NCI-H82 treated with DMSO at 0.1 percent for 48 hours (cell line): Measurements from ENCODE around the gene AFMID.

Experiments used
- DNase-seq: peaks from one replicate; lab custom pipeline; 2025; ENCODE audit not compliant: unreplicated experiment; lab: John Stamatoyannopoulos, UW

The AFMID gene

GRCh38 chr17:78179372-78179771 is 7.8 kb upstream of the AFMID start:
- DNase-seq, result no peak

GRCh38 chr17:78180083-78180482 is 7.1 kb upstream of the AFMID start:
- DNase-seq, result no peak

GRCh38 chr17:78180508-78180907 is 6.7 kb upstream of the AFMID start:
- DNase-seq, result no peak

GRCh38 chr17:78182504-78182903 is 4.7 kb upstream of the AFMID start:
- DNase-seq, result no peak

GRCh38 chr17:78183916-78184315 is 3.2 kb upstream of the AFMID start:
- DNase-seq, result no peak

- no peak for DNase-seq
Measured at GRCh38 chr17:78184351-78184750, 2.8 kb upstream of the AFMID start.

- no peak for DNase-seq
Measured at GRCh38 chr17:78184868-78185267, 2.3 kb upstream of the AFMID start.

GRCh38 chr17:78185981-78186691 is 1.0 kb upstream of the AFMID start:
- no peak for DNase-seq

GRCh38 chr17:78196716-78197115 is 9.6 kb downstream of the AFMID start:
- DNase-seq, result no peak

GRCh38 chr17:78197147-78197832 is 10.1 kb downstream of the AFMID start:
- no peak for DNase-seq

GRCh38 chr17:78200451-78200850 is 13.3 kb downstream of the AFMID start:
- no peak for DNase-seq

GRCh38 chr17:78202666-78203065 is 15.5 kb downstream of the AFMID start:
- DNase-seq, result no peak

- no peak for DNase-seq
Measured at GRCh38 chr17:78204387-78205123, 17.4 kb downstream of the AFMID start.

GRCh38 chr17:78205124-78205775 is 18.1 kb downstream of the AFMID start:
- no peak for DNase-seq

GRCh38 chr17:78206298-78206697 is 19.1 kb downstream of the AFMID start:
- no peak for DNase-seq

GRCh38 chr17:78208486-78208885 is 21.3 kb downstream of the AFMID start:
- DNase-seq, result no peak

- DNase-seq, result no peak
Measured at GRCh38 chr17:78210111-78210510, 22.9 kb downstream of the AFMID start.

GRCh38 chr17:78211032-78211431 is 23.9 kb downstream of the AFMID start:
- DNase-seq, result no peak

GRCh38 chr17:78214016-78214705 is 27.0 kb downstream of the AFMID start, which contains the start of gene BIRC5:
Gene BIRC5, plus strand, starts transcription at chr17:78214253. Its CDS starts 64 bp downstream, at chr17:78214317.
- DNase-seq, result peak; percentile 79

- DNase-seq, result no peak
Measured at GRCh38 chr17:78214706-78215061, 27.5 kb downstream of the AFMID start.
